Endothelial cell of umbilical vein (primary cell): ENCODE measurements around the gene PLIN5.

Experiments
- CTCF ChIP-seq, 2 donors: IDR thresholded peaks; 1 replicate in 1 of 2; 2 replicates in 1 of 2; pipeline ENCODE4 v1.5.1; 2011; ENCODE audit warnings: low read length in 2 of 2, mild to moderate bottlenecking in 2 of 2, moderate library complexity in 2 of 2, control low read depth in 1 of 2, inconsistent platforms in 1 of 2, low read depth in 1 of 2; ENCODE audit not compliant: insufficient read depth in 1 of 2; ENCODE audit errors: extremely low read depth in 1 of 2
- EZH2 ChIP-seq: IDR thresholded peaks from 2 replicates; pipeline ENCODE4 v1.6.1; 2012; ENCODE audit warnings: borderline replicate concordance, low read depth, mild to moderate bottlenecking, moderate library complexity, low read length, inconsistent platforms; ENCODE audit not compliant: severe bottlenecking
- MAX ChIP-seq: IDR thresholded peaks from 2 replicates; pipeline ENCODE4 v1.6.1; 2011; ENCODE audit not compliant: insufficient read depth, insufficient read length
- POLR2A ChIP-seq: IDR thresholded peaks from 2 replicates; pipeline ENCODE4 v1.6.1; 2012; ENCODE audit warnings: low read depth, mild to moderate bottlenecking, control low read depth, low read length
- POLR2AphosphoS5 ChIP-seq: IDR thresholded peaks from 2 replicates; pipeline ENCODE4 v1.6.1; 2012; ENCODE audit warnings: low read depth, mild to moderate bottlenecking, control low read depth, low read length, moderate library complexity; ENCODE audit not compliant: insufficient read depth

GRCh38 chr19:4521888-4522242, 13.2 kb downstream of the PLIN5 start:
- TF ChIP-seq POLR2A = no peak
- no peak for TF ChIP-seq CTCF (IDR thresholded peaks at IDR 0.05; ENCODE audit: extremely low read depth in 1 of 2, insufficient read depth in 1 of 2, low read depth in 1 of 2, low read length in 2 of 2)
- TF ChIP-seq POLR2AphosphoS5 = no peak
- TF ChIP-seq MAX = no peak
- no peak for TF ChIP-seq EZH2
